Astrocyte of the spinal cord (primary cell): ENCODE results near the gene PHF12.
"Not testable (repeated sequence)": the region's sequence is repeated elsewhere in the genome, so short reads cannot be mapped to it uniquely, and the experiment has no call there.

ENCODE experiments used
- DNase-seq: peaks from one replicate; pipeline ENCODE4 v3.0.0; 2011; ENCODE audit warnings: low read depth, low spot score
- H3K4me3 ChIP-seq: 2 replicates; pipeline ENCODE4 v1.5.1; 2011; ENCODE audit warnings: low read depth, mild to moderate bottlenecking, low read length, moderate library complexity
- in situ Hi-C: cut with HindIII; loops from 2 replicates; pipeline ENCODE4 v1.10.0; 2017; ENCODE audit warnings: low sequenced_read_pairs
- TF ChIP-seq, protein P1 (sequence below): IDR thresholded peaks from 2 replicates; pipeline ENCODE4 v1.5.1; 2012; ENCODE audit warnings: low read depth, mild to moderate bottlenecking, low read length, inconsistent platforms

The PHF12 gene

DNA sequence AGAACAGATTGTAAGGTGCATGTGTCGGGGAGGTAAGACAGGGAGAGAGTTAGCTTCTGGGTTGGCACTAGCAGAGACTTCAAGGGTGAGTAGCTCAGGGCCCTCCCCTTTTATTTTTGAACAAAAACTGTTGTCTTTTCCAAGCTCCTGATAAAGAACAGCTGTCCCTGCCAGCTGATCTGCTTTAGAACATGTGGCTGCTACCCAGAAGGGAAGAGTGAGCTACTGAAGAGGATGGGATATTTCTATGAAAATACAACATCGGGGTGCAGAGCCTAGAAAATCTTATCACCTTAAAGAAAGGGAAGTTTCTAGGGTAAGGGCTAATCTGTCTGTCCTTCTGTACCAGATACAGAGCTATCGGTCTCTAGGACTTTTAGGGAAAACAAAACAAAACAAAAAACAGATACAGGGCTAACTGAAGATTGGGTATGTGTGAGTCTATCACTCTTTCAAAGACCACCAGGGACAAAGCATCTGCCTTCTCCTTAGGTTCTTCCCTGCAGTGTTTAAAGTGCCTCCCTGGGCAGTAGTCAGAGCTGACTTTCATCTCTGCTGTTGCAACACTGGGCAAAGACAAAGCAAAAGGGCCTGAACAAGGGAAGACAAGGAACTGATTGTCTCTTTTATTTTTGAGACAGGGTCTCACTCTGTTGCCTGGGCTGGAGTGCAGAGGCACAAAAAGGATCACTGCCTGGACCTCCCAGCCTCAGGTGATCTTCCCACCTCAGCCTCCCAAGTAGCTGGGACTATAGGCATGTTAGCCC lies 43.4 kb downstream of the PHF12 start:
- DNase-seq: no peak
- no peak overlapping the region for H3K4me3 ChIP-seq
- in situ Hi-C loops: no loop called here
- TF ChIP-seq, protein P1, sequence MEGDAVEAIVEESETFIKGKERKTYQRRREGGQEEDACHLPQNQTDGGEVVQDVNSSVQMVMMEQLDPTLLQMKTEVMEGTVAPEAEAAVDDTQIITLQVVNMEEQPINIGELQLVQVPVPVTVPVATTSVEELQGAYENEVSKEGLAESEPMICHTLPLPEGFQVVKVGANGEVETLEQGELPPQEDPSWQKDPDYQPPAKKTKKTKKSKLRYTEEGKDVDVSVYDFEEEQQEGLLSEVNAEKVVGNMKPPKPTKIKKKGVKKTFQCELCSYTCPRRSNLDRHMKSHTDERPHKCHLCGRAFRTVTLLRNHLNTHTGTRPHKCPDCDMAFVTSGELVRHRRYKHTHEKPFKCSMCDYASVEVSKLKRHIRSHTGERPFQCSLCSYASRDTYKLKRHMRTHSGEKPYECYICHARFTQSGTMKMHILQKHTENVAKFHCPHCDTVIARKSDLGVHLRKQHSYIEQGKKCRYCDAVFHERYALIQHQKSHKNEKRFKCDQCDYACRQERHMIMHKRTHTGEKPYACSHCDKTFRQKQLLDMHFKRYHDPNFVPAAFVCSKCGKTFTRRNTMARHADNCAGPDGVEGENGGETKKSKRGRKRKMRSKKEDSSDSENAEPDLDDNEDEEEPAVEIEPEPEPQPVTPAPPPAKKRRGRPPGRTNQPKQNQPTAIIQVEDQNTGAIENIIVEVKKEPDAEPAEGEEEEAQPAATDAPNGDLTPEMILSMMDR: no peak

DNA sequence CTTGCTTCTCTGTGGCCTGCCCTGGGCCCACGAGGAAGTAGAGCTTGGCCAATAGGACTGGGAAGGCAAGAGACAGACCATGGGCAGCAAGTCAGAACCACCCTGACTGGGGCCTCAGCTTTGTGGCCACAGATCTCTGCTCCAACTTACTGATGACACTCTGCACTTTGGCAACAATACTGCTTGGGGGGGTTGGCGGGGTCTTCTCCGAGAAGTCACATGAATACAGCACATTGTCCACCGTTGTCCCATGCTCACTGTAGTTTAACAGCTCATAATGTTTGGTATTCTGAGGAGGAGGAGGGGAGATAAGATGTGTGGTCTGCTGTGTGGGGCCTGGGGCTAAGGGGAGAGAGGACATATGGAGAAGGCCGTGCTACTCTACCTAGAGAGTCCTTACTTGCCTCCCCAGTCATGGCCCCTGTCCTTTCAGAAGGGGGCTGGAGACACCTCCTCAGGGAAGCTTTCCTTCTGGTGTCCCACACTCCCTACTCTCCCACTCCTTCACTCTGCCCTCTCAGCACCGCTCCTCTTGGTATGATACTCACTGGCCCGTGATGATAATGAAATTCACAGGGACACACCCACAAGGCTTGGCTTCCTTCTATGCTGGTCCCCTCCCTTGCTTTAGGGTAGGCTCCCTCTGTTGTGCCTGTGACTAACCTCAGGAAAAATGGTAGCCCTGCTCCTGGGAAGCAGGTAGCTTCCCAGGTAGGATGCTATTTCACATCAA lies 44.4 kb downstream of the PHF12 start:
- no peak for DNase-seq
- in situ Hi-C loops: no loop called here
- TF ChIP-seq, protein P1: no peak

DNA sequence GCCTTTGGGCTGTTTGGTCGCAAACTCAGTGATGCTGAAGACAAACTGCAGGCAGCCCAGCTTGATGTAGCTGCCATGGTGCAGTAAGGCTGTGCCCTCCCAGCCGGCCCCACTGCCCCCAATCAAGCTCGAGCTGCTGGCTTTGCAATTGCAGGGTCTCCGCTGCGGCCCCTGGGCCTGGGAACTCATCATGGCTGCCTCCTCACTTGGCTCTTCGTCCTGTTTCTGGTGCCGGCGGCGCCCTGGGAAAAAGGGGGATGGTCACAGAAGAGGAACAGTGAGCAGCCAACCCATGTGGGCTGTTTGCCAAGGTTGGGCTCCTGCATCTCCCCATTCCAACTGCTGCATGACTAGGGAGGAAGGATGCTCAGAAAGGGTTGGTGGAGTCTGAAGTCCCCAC lies 45.0 kb downstream of the PHF12 start:
- in situ Hi-C loops: no loop called here
- DNase-seq: no peak
- H3K4me3 ChIP-seq: no peak overlapping the region
- TF ChIP-seq, protein P1: no peak

More for the DNA sequence above, 44.4 kb downstream of the PHF12 start:
- H3K4me3 ChIP-seq: no peak overlapping the region

DNA sequence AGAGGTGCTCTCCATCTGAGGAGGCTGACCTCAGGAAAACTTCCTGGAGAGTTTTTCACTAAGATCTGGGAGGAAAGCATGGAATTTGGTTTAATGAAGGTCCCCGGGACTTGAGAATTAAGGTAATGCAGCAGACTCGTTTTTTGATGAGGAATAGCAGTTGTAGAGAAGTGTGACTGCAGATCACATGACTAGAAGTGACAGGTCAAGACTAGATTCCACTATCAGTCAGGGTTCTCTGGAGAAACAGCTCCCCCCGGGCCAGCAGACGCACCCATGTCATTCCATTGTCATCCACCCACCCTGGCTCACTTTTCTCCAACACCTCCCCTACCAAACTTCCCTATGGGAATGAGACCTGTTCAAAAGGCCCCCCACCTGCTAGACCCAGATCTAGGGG lies 46.5 kb downstream of the PHF12 start:
- TF ChIP-seq, protein P1: no peak
- in situ Hi-C loops: no loop called here
- no peak for DNase-seq

DNA sequence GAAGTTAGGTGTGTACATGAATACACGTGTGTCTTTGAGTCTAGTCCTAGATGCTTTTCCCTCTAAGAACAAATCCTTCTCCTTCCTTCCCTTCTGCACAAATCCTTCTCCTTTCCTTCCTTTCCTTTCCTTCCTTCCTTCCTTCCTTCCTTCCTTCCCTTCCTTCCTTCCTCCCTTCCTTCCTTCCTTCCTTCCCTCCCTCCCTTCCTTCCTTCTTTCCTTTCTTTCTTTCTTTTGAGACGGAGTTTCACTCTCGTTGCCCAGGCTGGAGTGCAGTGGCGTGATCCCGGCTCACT lies 47.8 kb downstream of the PHF12 start:
- H3K4me3 ChIP-seq, in situ Hi-C loops, DNase-seq: not testable (repeated sequence)

More for the DNA sequence above, 46.5 kb downstream of the PHF12 start:
- no peak overlapping the region for H3K4me3 ChIP-seq

DNA sequence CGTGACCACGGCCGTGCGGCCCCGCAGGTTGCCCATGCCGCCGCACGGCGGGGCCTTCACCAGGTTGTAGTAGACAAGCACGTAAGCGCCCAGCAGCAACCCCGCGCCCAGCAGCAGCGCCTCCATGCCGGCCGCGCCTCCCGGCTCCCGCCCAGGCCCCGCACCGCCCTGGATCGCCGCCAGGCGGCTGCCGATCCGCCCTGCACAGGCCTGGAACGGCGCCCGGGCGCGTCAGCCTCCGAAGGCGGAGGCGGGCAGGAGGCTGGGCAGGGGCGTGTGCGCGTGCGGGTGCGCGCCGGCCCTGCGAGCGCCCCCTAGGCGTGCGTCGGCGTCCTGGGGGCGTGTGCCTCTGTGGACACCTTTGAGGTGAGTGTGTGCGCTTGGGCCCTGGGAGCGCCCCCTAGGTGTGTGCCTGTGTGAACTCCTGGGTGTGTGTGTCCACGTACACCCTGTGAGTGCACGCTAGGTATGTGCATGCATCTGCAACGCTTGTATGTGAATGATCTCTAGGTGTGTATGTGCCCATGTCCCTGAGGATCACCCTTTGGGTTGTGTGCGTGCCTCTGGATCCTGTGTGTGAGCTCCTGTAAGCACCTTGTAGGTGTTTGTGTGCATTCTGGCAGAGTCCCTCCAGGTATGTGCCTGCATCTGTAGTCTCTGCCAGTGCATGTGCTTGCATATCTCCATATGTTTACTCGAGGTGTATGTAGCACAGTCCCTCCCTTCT lies 48.3 kb downstream of the PHF12 start, which contains the start of gene DHRS13:
TSS of gene DHRS13 (minus strand) at position 261 of the 727 bp plus-strand sequence. CDS start at position 126, 135 bp downstream.
- in situ Hi-C loops: no loop called here
- H3K4me3 ChIP-seq: peak within 1 kb of the TSS; percentile 46
- TF ChIP-seq, protein P1: peak; percentile 72
- DNase-seq: peak; percentile 82
